ENCODE results near the gene ENPP3.

DNA sequence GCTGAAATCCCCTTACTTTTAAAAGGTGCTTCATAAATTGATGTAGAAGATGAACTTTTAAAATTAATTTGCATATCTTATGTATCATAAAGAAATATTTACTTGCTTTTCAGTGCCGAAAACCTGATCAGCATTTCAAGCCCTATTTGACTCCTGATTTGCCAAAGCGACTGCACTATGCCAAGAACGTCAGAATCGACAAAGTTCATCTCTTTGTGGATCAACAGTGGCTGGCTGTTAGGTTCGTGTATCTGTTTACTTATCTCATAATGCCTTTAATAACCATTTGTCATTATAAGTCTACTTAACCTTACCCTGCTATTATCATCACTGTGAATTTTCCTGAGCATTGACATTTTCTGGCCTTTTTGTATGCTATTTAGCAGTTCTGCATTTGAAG, 56.3 kb downstream of the ENPP3 start:
- TF ChIP-seq, protein P1, sequence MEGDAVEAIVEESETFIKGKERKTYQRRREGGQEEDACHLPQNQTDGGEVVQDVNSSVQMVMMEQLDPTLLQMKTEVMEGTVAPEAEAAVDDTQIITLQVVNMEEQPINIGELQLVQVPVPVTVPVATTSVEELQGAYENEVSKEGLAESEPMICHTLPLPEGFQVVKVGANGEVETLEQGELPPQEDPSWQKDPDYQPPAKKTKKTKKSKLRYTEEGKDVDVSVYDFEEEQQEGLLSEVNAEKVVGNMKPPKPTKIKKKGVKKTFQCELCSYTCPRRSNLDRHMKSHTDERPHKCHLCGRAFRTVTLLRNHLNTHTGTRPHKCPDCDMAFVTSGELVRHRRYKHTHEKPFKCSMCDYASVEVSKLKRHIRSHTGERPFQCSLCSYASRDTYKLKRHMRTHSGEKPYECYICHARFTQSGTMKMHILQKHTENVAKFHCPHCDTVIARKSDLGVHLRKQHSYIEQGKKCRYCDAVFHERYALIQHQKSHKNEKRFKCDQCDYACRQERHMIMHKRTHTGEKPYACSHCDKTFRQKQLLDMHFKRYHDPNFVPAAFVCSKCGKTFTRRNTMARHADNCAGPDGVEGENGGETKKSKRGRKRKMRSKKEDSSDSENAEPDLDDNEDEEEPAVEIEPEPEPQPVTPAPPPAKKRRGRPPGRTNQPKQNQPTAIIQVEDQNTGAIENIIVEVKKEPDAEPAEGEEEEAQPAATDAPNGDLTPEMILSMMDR (IDR thresholded peaks at IDR 0.05; ENCODE audit: poor library complexity, severe bottlenecking): no peak
- TF ChIP-seq REST (IDR thresholded peaks at IDR 0.05; ENCODE audit: borderline replicate concordance) (no peak), POLR2AphosphoS5 (IDR thresholded peaks at IDR 0.05) (no peak), RAD21 (conservative IDR thresholded peaks at IDR 0.05) (no peak), EP300 (conservative IDR thresholded peaks at IDR 0.05; ENCODE audit: poor library complexity, severe bottlenecking) (no peak), SMC3 (conservative IDR thresholded peaks at IDR 0.05; ENCODE audit: poor library complexity) (no peak), EZH2 (IDR thresholded peaks at IDR 0.05; ENCODE audit: borderline replicate concordance, insufficient read depth, low read length, poor library complexity, severe bottlenecking) (no peak), MXI1 (conservative IDR thresholded peaks at IDR 0.05; ENCODE audit: poor library complexity, severe bottlenecking) (no peak)
